AG09319 (cell line): ENCODE measurements around the gene TBX5.

Experiments
- DNase-seq: peaks from one replicate; pipeline ENCODE4 v3.0.0-alpha.2; 2010; ENCODE audit warnings: low read depth; ENCODE audit errors: extremely low read depth
- CTCF ChIP-seq: IDR thresholded peaks from 2 replicates; pipeline ENCODE4 v1.5.1; 2011; ENCODE audit warnings: low read depth, mild to moderate bottlenecking, inconsistent platforms, low read length, moderate library complexity

The TBX5 gene

GRCh38 chr12:114392909-114393308, 13.0 kb downstream of the TBX5 start:
- no peak for TF ChIP-seq CTCF

GRCh38 chr12:114391088-114391487, 14.9 kb downstream of the TBX5 start:
- TF ChIP-seq CTCF: no peak
- no peak for DNase-seq

More at GRCh38 chr12:114392909-114393308, 13.0 kb downstream of the TBX5 start:
- no peak for DNase-seq

GRCh38 chr12:114384739-114385138, 21.2 kb downstream of the TBX5 start:
- DNase-seq: no peak
- TF ChIP-seq CTCF: no peak

GRCh38 chr12:114381177-114381576, 24.8 kb downstream of the TBX5 start:
- no peak for DNase-seq
- TF ChIP-seq CTCF: no peak

GRCh38 chr12:114371733-114372132, 34.2 kb downstream of the TBX5 start:
- no peak for TF ChIP-seq CTCF
- DNase-seq: no peak

GRCh38 chr12:114371250-114371649, 34.7 kb downstream of the TBX5 start:
- TF ChIP-seq CTCF: no peak
- no peak for DNase-seq

- TF ChIP-seq CTCF: no peak
- no peak for DNase-seq
Measured at GRCh38 chr12:114368685-114369452, 37.1 kb downstream of the TBX5 start.
